ENCODE data around the gene SNAI3.

GRCh38 chr16:88649195-88649923, 36.9 kb downstream of the SNAI3 start:
- TF ChIP-seq CTCF (IDR thresholded peaks at IDR 0.05; ENCODE audit: insufficient read depth, low read length, poor library complexity, severe bottlenecking) (no peak), EZH2phosphoT487 (conservative IDR thresholded peaks at IDR 0.05; ENCODE audit: low read length) (no peak)

All from SU-DHL-6 (cell line).